Activated CD8-positive, alpha-beta T cell treated with anti-CD3 and anti-CD28 coated beads, Interleukin-2, amount 10 ng/mL, durations not matched to agents 7 days and 5 days (primary cell): ENCODE data around the gene HOXC10. TPM values are rescaled to one million over a fixed set of nuclear protein-coding genes. Genes with fewer than 3 reads are reported as not detected.

ENCODE experiments used
- ATAC-seq: fragments of 150-1000 bp; cut with Tn5 transposase; one replicate; pipeline ENCODE4 v1.10.0; 2021; ENCODE audit warnings: moderate library complexity
- CTCF ChIA-PET: fragments of 350-600 bp; sonication (Branson Sonifier 250); formaldehyde crosslinking; loops from one replicate; lab custom pipeline; 2021; ENCODE audit warnings: antibody characterized with exemption; lab: Charles Lee
- POLR2A ChIA-PET: fragments of 350-600 bp; sonication (Branson Sonifier 250); formaldehyde crosslinking; loops from one replicate; lab custom pipeline; 2021; ENCODE audit warnings: antibody characterized with exemption; lab: Charles Lee
- DNase-seq: peaks from one replicate; pipeline ENCODE4 v3.0.0-alpha.2; 2020
- H3K27ac Mint-ChIP-seq: one replicate; pipeline ENCODE4 v1.8.0; 2021; ENCODE audit warnings: mild to moderate bottlenecking, mixed read lengths
- H3K27me3 Mint-ChIP-seq: one replicate; pipeline ENCODE4 v1.8.0; 2021; ENCODE audit warnings: low read depth, mixed read lengths
- H3K36me3 Mint-ChIP-seq: one replicate; pipeline ENCODE4 v1.8.0; 2021; ENCODE audit warnings: low read depth, mixed read lengths
- H3K4me1 Mint-ChIP-seq: one replicate; pipeline ENCODE4 v1.8.0; 2021; ENCODE audit warnings: low read depth, mixed read lengths
- H3K4me3 Mint-ChIP-seq: one replicate; pipeline ENCODE4 v1.8.0; 2021; ENCODE audit warnings: mild to moderate bottlenecking, mixed read lengths
- H3K9me3 Mint-ChIP-seq: one replicate; pipeline ENCODE4 v1.8.0; 2022; ENCODE audit warnings: mixed read lengths; ENCODE audit not compliant: insufficient read depth
- total RNA-seq, 2 experiments: library from RNA; stranded (reverse); gene quantifications; one replicate each; pipeline ENCODE4 v1.2.3, GENCODE V29; 2021

Gene HOXC10
- total RNA-seq, 2 experiments from 2014 or later = not detected

DNA sequence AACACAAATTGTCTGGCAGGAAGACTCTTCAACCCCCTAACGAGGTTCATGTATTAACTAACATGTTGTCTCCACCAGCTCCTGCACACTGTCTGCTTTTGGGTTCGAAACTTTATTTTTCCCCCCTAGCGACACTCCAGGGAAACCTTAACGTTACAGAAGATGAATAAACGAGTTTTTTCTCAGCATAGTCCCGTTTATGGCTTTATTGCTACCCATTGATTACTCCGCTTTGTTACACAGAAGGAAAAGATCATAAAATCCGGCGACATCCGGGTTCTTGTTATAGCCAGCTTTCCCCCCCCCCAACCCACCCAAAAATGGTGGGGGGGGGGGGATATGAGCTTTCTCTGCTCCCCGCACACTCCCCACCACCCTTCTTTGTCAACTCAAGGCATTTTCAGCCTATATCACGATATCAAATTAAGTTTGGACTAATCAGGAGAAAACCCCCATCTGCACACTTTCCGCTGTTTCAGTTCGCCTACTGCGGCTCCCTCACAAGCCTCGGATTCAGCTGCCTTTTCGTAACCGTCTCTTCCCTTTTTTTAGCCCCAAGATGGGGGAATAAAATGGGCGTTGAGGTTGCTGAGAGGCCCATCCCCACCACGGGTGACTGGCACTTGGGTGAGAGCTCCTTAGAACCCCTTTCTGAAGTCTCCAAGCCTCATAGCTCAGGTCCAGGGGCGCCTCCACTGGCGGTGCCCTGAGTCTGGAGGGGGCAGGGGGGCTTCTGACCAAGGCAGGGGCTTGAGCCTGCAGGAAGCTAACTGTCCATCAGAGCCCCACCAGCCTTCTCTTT lies 41.9 kb downstream of the HOXC10 start:
- Mint-ChIP-seq H3K27ac (no peak overlapping the region), H3K9me3 (no peaks in the 10 kb centered on the region), H3K4me1 (peaks cover 11% of the 10 kb centered on the region), H3K27me3 (peaks cover 78% of the 10 kb centered on the region), H3K4me3 (no peak overlapping the region), H3K36me3 (no peaks in the 10 kb centered on the region)
- ChIA-PET CTCF (interaction anchor here (0.8 to 12.9 kb wide), 6 partner anchors 14 to 190 kb away, joined by 3 to 248 read pairs (median 4); partner anchors contain the start of genes HOXC10 and SMUG1), POLR2A (interaction anchor here (1.3 kb wide), 1 partner anchor 9 kb away, joined by 6 read pairs; no protein-coding TSS in a partner anchor)
- no peak for DNase-seq
- no peak for ATAC-seq

DNA sequence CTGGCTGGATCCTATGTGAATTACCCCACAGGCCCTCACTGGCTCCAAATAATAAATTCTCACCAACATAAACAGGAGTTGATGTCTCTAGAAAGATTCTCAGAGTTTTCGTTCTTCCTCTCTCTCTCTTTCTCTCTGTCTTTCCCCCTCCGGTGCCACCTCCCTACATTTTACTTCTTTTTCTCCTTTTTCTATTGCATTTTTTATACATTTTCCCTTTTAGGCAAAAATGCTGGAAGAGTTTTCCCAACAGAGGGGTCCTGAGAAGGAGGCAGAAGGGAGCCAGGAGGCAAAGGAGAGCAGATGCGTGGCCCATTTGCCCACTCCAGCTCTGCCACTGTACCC lies 42.5 kb downstream of the HOXC10 start:
- POLR2A ChIA-PET = interaction anchor here (1.3 kb wide), 1 partner anchor 10 kb away, joined by 6 read pairs; no protein-coding TSS in a partner anchor
- ATAC-seq = no peak

DNA sequence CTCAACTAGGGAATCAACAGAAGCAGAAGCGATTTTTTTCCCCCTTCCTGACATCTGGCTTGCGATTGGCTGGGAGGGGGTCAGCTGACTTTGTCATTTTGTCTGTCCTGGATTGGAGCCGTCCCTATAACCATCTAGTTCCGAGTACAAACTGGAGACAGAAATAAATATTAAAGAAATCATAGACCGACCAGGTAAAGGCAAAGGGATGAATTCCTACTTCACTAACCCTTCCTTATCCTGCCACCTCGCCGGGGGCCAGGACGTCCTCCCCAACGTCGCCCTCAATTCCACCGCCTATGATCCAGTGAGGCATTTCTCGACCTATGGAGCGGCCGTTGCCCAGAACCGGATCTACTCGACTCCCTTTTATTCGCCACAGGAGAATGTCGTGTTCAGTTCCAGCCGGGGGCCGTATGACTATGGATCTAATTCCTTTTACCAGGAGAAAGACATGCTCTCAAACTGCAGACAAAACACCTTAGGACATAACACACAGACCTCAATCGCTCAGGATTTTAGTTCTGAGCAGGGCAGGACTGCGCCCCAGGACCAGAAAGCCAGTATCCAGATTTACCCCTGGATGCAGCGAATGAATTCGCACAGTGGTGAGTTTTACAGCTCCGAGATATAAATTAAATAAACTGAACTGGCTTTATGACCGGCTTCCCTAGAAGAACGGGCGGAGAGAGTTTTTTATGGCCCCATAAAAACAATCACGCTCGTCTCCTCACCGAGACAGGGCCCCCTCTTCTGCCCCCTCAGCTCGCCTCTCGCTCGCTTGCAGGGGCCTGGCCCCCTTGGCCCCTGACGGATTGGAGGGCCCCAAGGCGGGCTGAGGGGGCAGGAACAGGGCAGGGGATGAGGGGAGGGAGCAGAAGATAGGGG lies 43.6 kb downstream of the HOXC10 start, which contains the start of gene HOXC6:
TSS of gene HOXC6 (plus strand) at position 127 of the 888 bp plus-strand sequence. CDS start at position 209, 82 bp downstream.
- CTCF ChIA-PET = interaction anchor here (0.6 to 12.9 kb wide), 5 partner anchors 43 to 181 kb away, joined by 3 to 248 read pairs (median 4); partner anchors contain the start of genes HOXC10 and SMUG1
- Mint-ChIP-seq H3K9me3 (no peaks in the 10 kb centered on the region), H3K4me3 (no peak within 1 kb of the TSS), H3K36me3 (no peaks in the 10 kb centered on the region), H3K4me1 (peaks cover 21% of the 10 kb centered on the region), H3K27me3 (peaks cover 76% of the 10 kb centered on the region), H3K27ac (no peak within 1 kb of the TSS)
- ATAC-seq (no peak), DNase-seq (no peak)
- POLR2A ChIA-PET = interaction anchor here (0.7 to 1.0 kb wide), 2 partner anchors 24 to 166 kb away, joined by 3 read pairs; no protein-coding TSS in a partner anchor

More for the DNA sequence above, 42.5 kb downstream of the HOXC10 start:
- CTCF ChIA-PET = interaction anchor here (1.1 to 12.9 kb wide), 6 partner anchors 14 to 182 kb away, joined by 3 to 248 read pairs (median 4); partner anchors contain the start of genes HOXC10 and SMUG1
- no peak for DNase-seq
- H3K4me1 Mint-ChIP-seq = peaks cover 11% of the 10 kb centered on the region
- no peaks in the 10 kb centered on the region for H3K9me3 Mint-ChIP-seq
- H3K36me3 Mint-ChIP-seq = no peaks in the 10 kb centered on the region
- H3K27ac Mint-ChIP-seq = no peak overlapping the region
- peaks cover 77% of the 10 kb centered on the region for H3K27me3 Mint-ChIP-seq
- H3K4me3 Mint-ChIP-seq = no peak overlapping the region

DNA sequence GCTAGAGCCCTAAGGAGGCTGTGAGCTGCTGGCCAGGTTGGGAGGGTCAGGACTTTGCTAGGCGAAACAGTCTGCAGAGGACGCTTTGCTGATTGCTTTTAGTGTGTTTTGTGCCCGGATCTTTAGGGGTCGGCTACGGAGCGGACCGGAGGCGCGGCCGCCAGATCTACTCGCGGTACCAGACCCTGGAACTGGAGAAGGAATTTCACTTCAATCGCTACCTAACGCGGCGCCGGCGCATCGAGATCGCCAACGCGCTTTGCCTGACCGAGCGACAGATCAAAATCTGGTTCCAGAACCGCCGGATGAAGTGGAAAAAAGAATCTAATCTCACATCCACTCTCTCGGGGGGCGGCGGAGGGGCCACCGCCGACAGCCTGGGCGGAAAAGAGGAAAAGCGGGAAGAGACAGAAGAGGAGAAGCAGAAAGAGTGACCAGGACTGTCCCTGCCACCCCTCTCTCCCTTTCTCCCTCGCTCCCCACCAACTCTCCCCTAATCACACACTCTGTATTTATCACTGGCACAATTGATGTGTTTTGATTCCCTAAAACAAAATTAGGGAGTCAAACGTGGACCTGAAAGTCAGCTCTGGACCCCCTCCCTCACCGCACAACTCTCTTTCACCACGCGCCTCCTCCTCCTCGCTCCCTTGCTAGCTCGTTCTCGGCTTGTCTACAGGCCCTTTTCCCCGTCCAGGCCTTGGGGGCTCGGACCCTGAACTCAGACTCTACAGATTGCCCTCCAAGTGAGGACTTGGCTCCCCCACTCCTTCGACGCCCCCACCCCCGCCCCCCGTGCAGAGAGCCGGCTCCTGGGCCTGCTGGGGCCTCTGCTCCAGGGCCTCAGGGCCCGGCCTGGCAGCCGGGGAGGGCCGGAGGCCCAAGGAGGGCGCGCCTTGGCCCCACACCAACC lies 44.8 kb downstream of the HOXC10 start:
- POLR2A ChIA-PET = interaction anchor here (0.7 kb wide), 2 partner anchors 35 to 165 kb away, joined by 3 read pairs; no protein-coding TSS in a partner anchor
- ATAC-seq = no peak
- Mint-ChIP-seq H3K4me1 (peaks cover 26% of the 10 kb centered on the region), H3K9me3 (no peaks in the 10 kb centered on the region), H3K27me3 (peaks cover 72% of the 10 kb centered on the region), H3K27ac (no peak overlapping the region), H3K36me3 (no peaks in the 10 kb centered on the region), H3K4me3 (no peak overlapping the region)
- no peak for DNase-seq
- CTCF ChIA-PET = interaction anchor here (0.9 to 12.9 kb wide), 6 partner anchors 12 to 185 kb away, joined by 3 to 248 read pairs (median 22); partner anchors contain the start of genes HOXC8 and SMUG1

DNA sequence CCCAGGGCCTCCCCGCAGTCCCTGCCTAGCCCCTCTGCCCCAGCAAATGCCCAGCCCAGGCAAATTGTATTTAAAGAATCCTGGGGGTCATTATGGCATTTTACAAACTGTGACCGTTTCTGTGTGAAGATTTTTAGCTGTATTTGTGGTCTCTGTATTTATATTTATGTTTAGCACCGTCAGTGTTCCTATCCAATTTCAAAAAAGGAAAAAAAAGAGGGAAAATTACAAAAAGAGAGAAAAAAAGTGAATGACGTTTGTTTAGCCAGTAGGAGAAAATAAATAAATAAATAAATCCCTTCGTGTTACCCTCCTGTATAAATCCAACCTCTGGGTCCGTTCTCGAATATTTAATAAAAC lies 45.5 kb downstream of the HOXC10 start:
- Mint-ChIP-seq H3K36me3 (no peaks in the 10 kb centered on the region), H3K27ac (no peak overlapping the region), H3K4me1 (peaks cover 29% of the 10 kb centered on the region), H3K27me3 (peaks cover 75% of the 10 kb centered on the region), H3K9me3 (no peaks in the 10 kb centered on the region), H3K4me3 (no peak overlapping the region)
- CTCF ChIA-PET = interaction anchor here (0.9 to 12.9 kb wide), 10 partner anchors 13 to 185 kb away, joined by 3 to 248 read pairs (median 24); partner anchors contain the start of genes HOXC10, HOXC8 and SMUG1
- ATAC-seq = no peak
- no peak for DNase-seq
- POLR2A ChIA-PET = no interaction called here

DNA sequence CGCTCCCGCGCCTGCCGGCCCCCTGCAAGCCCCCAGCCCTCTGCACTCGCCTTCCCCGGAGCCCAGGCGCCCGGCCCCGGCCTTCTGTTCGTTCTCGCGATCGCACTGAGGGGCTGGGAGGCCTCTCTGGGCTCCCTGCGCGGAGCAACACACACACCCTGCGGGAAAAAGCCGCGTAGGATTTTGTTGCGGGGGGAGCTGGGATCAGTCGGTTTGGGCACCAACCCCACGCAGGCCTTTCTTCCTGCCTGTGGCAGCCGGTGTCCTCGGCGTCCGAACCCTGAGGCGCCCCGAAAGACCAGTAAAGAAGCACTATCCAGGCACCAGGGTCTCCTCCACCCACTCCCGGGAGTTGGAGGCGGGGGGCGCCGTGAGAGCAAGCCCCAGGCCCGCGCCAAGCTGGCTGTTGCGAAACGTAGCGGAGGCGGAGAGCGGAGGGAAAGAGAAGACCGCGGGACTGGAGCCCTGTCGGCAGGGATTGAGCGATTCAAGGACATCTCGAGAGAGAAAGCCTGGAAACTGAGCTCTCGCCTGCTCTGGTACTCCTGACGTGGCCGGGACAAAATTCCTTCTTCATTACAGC lies 46.0 kb downstream of the HOXC10 start:
- ATAC-seq = no peak
- peaks cover 74% of the 10 kb centered on the region for H3K27me3 Mint-ChIP-seq
- H3K36me3 Mint-ChIP-seq = no peaks in the 10 kb centered on the region
- no peaks in the 10 kb centered on the region for H3K9me3 Mint-ChIP-seq
- ChIA-PET CTCF (interaction anchor here (0.9 to 12.9 kb wide), 16 partner anchors 10 to 190 kb away, joined by 3 to 248 read pairs (median 6); partner anchors contain the start of genes HOXC10, HOXC8 and SMUG1), POLR2A (interaction anchor here (1.0 kb wide), 1 partner anchor 22 kb away, joined by 3 read pairs; the partner anchor contains the start of gene HOXC8)
- no peak overlapping the region for H3K27ac Mint-ChIP-seq
- H3K4me1 Mint-ChIP-seq = peaks cover 26% of the 10 kb centered on the region
- no peak for DNase-seq
- H3K4me3 Mint-ChIP-seq = no peak overlapping the region

DNA sequence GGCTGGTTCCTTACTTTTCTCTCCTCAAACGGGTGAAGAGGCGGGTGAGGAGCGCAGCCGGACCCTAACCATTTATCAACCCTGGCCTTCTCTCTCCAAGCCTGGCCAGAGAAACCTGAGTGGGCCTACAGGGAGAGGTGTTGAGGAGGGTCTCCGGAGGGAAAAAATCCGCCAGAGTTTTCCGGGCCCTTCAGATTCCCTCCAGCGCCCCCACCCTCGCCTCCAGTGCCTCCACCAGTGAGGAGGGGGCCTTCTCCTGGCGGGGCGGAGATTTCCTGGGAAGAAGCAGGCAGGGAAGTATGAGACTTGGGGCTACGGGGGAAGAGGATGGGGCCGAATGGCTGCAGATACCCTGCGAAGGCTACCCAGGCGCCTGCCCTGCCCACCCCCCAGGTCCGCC lies 46.5 kb downstream of the HOXC10 start:
- ChIA-PET CTCF (interaction anchor here (0.8 to 12.9 kb wide), 23 partner anchors 9 to 189 kb away, joined by 3 to 248 read pairs (median 7); partner anchors contain the start of genes HOXC10, HOXC8 and SMUG1), POLR2A (interaction anchor here (1.0 kb wide), 1 partner anchor 23 kb away, joined by 3 read pairs; the partner anchor contains the start of gene HOXC8)
- peaks cover 73% of the 10 kb centered on the region for H3K27me3 Mint-ChIP-seq
- H3K27ac Mint-ChIP-seq = no peak overlapping the region
- H3K4me1 Mint-ChIP-seq = peaks cover 26% of the 10 kb centered on the region
- H3K36me3 Mint-ChIP-seq = no peaks in the 10 kb centered on the region
- no peaks in the 10 kb centered on the region for H3K9me3 Mint-ChIP-seq
- ATAC-seq = no peak
- DNase-seq = no peak
- H3K4me3 Mint-ChIP-seq = no peak overlapping the region

DNA sequence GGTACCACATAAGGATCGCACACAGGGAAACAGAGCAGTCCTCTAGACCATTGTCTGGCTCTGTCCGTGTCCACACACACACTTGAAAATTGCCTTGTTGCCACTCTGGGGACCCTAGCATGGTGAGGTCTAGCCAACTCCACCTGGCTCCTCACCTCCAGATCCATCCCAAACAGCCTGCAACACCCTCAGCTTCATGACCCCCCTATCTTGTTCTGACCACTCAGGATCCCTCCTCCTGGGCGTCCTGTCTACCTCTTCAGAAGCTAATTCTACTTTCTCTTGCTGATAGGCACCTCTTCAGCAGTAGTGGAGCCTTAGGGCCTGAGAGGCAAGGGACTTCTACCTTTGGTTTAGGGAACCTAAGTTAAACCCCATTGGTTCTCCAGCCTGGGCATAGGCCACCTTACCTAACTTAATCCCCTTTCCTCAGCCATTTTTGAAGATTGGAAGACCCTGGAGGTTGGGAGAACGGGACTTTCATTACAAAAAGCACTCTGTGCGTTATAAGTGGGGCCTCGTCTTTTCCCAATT lies 47.2 kb downstream of the HOXC10 start:
- ChIA-PET CTCF (interaction anchor here (0.7 to 12.9 kb wide), 43 partner anchors 8 to 1900 kb away, joined by 3 to 248 read pairs (median 6); partner anchors contain the start of genes HOXC10, HOXC13, HOXC4 and HOXC8), POLR2A (interaction anchor here (0.6 to 1.5 kb wide), 4 partner anchors 27 to 159 kb away, joined by 3 to 10 read pairs (median 4); no protein-coding TSS in a partner anchor)
- Mint-ChIP-seq H3K4me3 (no peak overlapping the region), H3K27ac (no peak overlapping the region), H3K36me3 (no peaks in the 10 kb centered on the region), H3K9me3 (no peaks in the 10 kb centered on the region), H3K4me1 (peaks cover 21% of the 10 kb centered on the region), H3K27me3 (peaks cover 72% of the 10 kb centered on the region)
- DNase-seq (no peak), ATAC-seq (no peak)

DNA sequence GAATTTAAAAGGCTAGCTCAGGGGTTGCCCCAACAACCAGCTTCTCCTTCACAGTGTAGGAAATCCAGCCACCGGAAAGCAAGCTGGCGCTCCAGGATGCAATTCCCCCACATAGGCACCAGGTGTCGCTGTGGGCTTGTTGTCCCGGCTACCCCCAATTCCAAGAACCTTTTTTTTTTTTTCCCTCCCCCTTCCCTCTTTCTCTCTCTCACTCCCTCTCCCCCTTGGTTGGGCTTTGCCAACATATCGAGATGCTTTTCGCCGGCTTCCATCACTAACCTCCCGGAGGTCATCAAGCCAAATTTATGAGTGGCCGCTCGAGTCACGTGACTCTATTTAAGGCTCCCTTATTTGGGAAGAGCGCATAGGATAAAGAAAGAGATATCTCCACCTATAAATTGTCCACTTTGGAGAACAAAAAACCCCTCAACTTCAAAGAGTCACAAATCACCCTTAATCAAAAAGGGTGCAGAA lies 47.7 kb downstream of the HOXC10 start, which contains the start of gene HOXC5:
TSS of gene HOXC5 (plus strand) at position 424 of the 474 bp plus-strand sequence. CDS start 73 bp downstream, outside the sequence.
- POLR2A ChIA-PET = interaction anchor here (0.5 to 1.5 kb wide), 5 partner anchors 27 to 174 kb away, joined by 3 to 10 read pairs (median 3); no protein-coding TSS in a partner anchor
- Mint-ChIP-seq H3K4me3 (peak within 1 kb of the TSS; percentile 31), H3K27ac (no peak within 1 kb of the TSS), H3K27me3 (peaks cover 74% of the 10 kb centered on the region), H3K36me3 (no peaks in the 10 kb centered on the region), H3K4me1 (peaks cover 18% of the 10 kb centered on the region), H3K9me3 (no peaks in the 10 kb centered on the region)
- no peak for ATAC-seq
- peak; percentile 77 for DNase-seq
- CTCF ChIA-PET = interaction anchor here (0.7 to 12.9 kb wide), 45 partner anchors 9 to 1900 kb away, joined by 3 to 248 read pairs (median 6); partner anchors contain the start of genes HOXC10, HOXC13, HOXC4 and HOXC8
